HG03442 (cell line): ENCODE measurements around the gene EXOSC5.
A peak's percentile ranks its signal among the peaks of the same experiment; 100 is the strongest.
"Not testable (repeated sequence)": the region's sequence is repeated elsewhere in the genome, so short reads cannot be mapped to it uniquely, and the experiment has no call there.

ENCODE experiments used
- ATAC-seq: cut with Tn5 transposase; IDR thresholded peaks from one replicate; pipeline ENCODE4 v1.9.1; 2021; ENCODE audit warnings: mild to moderate bottlenecking, moderate library complexity; ENCODE audit not compliant: unreplicated experiment

The EXOSC5 gene

DNA sequence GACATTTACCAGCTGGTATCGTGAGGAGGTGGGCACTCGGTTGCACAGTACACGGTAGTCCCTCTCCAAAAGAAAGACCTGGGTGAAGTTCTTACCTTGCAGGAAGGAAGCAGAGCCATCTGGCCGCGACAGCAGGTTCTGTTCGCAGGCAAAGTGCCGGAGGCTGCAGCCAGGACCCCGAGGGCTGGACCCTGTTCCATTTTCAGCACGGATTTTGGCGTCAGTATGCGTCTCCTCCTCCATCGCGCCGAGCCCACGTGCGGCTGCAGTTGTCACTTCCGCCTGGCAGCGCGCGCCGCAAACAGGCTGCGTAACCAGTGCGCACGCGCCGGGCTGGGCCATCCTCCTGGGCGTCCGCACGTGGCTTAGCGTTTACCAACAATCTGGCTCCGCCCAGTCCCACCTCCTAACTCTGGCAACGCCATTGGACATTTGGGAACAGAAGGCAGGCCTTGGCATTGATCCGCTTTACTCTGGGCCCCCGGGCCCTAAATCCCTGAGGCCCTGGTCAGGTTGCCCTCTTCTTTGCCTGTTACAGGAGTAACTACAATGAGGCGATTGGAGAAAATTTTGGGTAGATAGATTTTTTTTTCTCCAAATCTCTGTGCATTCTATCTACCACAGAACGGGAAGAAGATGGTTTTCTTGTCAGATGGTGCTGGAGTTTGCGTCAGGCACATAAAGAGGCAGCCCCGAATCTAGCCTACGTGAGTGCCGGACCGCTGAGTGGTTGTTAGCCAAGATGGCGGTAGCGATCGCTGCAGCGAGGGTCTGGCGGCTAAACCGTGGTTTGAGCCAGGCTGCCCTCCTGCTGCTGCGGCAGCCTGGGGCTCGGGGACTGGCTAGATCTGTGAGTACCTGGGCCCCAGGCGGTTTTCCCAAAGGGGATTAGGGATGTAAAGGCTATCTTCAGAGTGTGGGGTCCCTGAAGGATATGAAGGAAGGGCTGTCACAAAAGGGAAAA, at the start of gene EXOSC5, which contains the start of gene BCKDHA:
EXOSC5 (minus strand) TSS at position 274 of the 964 bp plus-strand sequence; CDS start at position 243, 31 bp downstream.
BCKDHA (plus strand) TSS at position 733 of the 964 bp plus-strand sequence; CDS start at position 743, 10 bp downstream.
- ATAC-seq = peak; percentile 86

DNA sequence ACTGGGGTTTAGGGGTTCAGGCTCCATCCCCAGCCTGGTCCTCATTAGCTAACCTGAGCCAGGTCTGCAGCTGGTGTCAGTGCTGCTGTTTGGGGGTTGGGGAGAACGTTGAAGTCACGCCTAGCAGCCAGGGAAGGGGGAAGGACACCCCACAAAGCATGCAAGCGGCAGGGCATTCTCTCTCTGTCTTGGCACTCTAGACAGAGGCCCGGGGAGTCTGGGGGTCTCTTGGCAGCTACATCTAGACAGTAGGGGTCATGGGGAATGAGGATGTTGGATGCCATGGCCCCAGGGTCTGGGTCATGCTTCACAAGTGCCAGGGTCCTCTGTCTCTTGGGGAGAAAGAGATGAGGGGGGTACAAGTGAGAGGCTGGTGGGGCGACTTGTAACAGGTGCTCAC, 48.4 kb upstream of the EXOSC5 start:
- no peak for ATAC-seq

DNA sequence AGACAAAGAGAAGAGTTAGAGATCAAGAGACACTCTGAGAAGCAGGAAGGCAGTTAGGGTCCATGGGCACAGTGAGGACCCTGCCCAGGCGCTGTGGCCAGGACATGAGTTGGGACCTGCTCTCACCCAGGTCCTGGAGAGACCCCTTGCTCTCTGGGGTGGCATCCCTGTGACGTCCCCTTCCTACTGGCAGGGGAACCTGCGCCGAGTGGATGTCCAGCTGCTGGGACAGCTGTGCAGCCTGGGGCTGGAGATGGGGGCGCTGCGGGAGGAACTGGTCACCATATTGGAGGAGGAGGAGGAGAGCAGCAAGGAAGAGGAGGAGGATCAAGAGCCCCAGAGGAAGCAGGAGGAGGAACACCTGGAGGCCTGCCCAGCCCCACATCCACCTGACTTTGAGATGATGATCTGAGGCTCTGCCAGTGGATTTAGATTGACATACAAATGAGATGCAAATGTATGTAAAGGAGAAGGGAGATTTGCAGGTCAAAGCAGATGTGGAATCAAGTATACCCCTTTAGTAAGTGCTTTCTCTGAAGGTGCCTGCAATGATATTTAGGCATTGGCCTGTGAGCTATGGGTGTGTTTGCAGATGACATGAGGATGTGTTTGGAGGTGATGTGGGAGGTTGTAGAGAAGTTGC, 46.8 kb upstream of the EXOSC5 start:
- no peak for ATAC-seq

GRCh38 chr19:41442473-41443355, 45.6 kb upstream of the EXOSC5 start, which contains the start of gene ERICH4:
ERICH4 (plus strand) TSS chr19:41443156; CDS start chr19:41443170, 14 bp downstream.
- ATAC-seq = no peak

GRCh38 chr19:41441321-41441945, 44.3 kb upstream of the EXOSC5 start:
- ATAC-seq = no peak

DNA sequence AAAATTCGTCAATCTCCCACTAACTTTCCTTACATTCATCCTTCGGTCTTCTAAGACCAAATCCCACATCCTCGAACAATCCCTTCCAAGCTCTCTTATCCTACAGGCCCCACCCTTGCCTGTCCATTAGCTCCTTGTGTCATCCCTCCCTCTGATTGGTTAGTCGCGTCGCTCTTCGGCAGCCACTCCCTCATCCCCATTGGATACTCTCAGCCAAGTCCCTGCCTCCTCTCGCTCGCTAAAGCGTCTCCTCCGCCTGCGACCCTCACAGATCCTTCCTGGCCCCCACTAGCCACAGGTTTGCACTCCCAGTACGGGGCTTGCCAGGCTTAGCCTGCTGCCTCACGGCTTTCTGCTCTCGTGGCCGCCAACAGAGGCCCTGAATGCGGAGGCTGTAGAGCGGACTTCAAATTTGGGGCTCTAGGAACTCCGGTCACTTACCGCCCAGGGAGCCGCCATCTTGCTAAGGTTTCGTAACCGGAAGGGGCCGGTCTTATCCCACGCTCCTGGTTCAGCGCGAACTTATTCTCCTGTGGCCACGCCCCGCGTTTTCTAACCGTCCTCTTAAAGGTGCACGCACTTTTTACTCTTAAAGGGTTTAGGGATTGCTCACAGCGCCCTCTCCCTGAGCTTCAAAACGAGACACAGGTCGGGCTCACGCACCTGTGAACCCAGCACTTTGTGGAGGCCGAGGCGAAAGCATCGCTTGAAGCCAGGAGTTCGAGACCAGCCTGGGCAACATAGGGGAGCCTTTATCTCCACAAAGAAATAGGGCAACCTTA, 42.5 kb upstream of the EXOSC5 start, which contains the start of gene DMAC2:
DMAC2 (minus strand) TSS at position 472 of the 782 bp plus-strand sequence; CDS start at position 459, 13 bp downstream.
- ATAC-seq = peak; percentile 92

DNA sequence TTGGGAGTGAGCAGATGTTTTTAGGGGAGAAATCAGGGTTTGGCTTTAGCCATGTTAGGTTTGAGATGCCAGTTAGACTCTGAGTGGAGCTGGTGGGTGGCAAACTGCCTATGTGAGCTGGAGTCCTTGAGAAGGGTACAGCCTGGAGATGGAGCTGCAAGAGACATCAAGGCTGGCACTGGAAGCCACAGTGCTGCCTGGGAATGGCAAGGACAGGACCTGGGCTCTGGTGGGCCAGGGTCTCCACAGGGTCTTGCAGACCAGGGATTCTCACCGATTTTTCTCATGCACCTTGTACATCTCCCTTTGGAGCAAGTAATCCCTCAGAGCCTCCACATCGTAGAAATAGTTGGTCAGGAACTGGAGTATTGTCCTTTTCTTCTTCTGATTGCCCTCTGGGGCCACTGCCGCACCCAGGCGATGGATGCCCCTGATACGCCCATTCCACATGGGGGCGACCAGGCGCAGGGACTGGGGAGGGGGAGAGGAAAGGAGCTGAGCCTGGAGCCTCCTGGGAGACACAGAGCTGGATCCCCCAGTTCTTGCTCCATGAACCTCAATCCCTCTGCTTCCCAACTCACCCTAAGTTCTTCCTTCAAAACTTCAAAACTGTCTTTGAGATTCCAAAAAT, 40.9 kb upstream of the EXOSC5 start:
- ATAC-seq = no peak

GRCh38 chr19:41436674-41436951, 39.5 kb upstream of the EXOSC5 start:
- no peak for ATAC-seq

- ATAC-seq = no peak
These were observed 38.9 kb upstream of the EXOSC5 start for GRCh38 chr19:41435936-41436673.

DNA sequence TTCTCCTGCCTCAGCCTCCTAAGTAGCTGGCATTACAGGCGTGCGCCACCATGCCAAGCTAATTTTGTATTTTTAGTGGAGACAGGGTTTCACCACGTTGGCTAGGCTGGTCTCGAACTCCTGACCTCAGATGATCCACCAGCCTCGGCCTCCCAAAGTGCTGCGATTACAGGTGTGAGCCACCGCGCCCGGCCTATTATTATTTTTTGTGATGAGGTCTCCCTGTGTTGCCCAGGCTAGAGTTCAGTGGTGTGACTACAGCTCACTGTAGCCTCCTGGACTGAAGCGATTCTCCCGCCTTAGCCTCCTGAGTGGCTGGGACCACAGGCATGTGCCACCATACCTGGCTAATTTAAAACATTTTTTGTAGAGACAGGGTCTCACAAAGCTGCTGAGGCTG, 38.2 kb upstream of the EXOSC5 start:
- not testable (repeated sequence) for ATAC-seq

- ATAC-seq = no peak
These were observed 37.3 kb upstream of the EXOSC5 start for GRCh38 chr19:41434450-41434849.

DNA sequence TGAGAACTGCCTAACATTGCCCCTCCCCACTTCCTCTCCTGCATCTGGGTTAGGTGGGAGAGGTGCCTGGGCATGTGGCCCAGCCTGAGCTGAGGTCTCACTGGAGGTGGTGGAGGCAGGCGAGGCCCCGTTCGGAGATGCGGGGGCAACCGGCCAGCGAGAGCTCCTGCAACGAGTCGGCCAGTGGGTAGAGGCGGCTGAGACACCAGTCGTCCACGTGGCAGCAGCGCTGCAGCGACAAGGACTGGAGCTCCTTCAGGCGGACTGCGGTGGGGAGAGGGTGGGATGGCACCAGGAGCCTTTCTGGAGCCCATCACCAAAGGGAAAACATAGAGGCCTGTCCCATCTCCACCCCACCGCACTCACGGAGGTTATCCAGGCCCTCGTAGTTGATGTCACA, 36.0 kb upstream of the EXOSC5 start:
- no peak for ATAC-seq

GRCh38 chr19:41431426-41432386, 34.5 kb upstream of the EXOSC5 start:
- ATAC-seq = no peak

GRCh38 chr19:41430922-41431321, 33.8 kb upstream of the EXOSC5 start:
- ATAC-seq = no peak

DNA sequence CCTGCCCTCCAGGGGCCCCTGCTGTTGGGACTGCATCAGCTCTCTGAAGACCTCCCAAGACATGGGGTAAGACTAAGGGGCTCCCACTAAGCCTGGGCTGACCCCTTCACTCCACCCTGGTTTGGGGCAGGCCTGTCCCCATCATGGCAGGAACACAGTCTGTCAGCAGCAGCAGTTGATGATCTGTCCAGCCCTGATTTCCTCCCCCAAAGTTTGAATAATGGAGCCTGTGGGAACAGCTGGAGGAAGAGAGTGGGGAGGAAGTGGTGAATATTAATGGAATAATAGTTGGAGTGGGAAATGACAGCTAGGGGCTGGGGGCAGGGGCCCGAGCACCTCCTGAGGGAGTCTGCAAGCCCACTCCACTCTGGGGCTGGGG, 31.3 kb upstream of the EXOSC5 start:
- ATAC-seq = no peak

GRCh38 chr19:41427647-41428480, 30.7 kb upstream of the EXOSC5 start:
- ATAC-seq = no peak
